Type B pancreatic cell (in vitro differentiated cells): ENCODE results near the gene ZC2HC1C. TPM values are rescaled to one million over a fixed set of nuclear protein-coding genes. Genes with fewer than 3 reads are reported as not detected.

ENCODE experiments used
- DNase-seq: peaks from one replicate; pipeline ENCODE4 v3.0.0; 2021; ENCODE audit warnings: mixed read lengths; ENCODE audit not compliant: unreplicated experiment; ENCODE audit errors: extremely low spot score
- H3K27ac Mint-ChIP-seq: 2 replicates; pipeline ENCODE4 v1.8.0; 2021; ENCODE audit warnings: mild to moderate bottlenecking, mixed read lengths
- H3K27me3 Mint-ChIP-seq: 2 replicates; pipeline ENCODE4 v1.8.0; 2021; ENCODE audit warnings: mixed read lengths
- H3K36me3 Mint-ChIP-seq: 2 replicates; pipeline ENCODE4 v1.8.0; 2021; ENCODE audit warnings: mixed read lengths
- H3K4me1 Mint-ChIP-seq: one replicate; pipeline ENCODE4 v1.8.0; 2021; ENCODE audit warnings: mixed read lengths; ENCODE audit not compliant: unreplicated experiment
- H3K4me3 Mint-ChIP-seq: 2 replicates; pipeline ENCODE4 v1.8.0; 2021; ENCODE audit warnings: mild to moderate bottlenecking, mixed read lengths
- H3K9me3 Mint-ChIP-seq: 2 replicates; pipeline ENCODE4 v1.8.0; 2021; ENCODE audit warnings: mixed read lengths
- total RNA-seq: library from RNA; stranded (reverse); gene quantifications from 2 replicates; pipeline ENCODE4 v1.2.1, GENCODE V29; 2021; ENCODE audit warnings: low replicate concordance
- TF ChIP-seq, protein P1 (sequence below): fragments of 200-600 bp; sonication (generic); conservative IDR thresholded peaks from 2 replicates; pipeline ENCODE4 v1.5.0; 2021; ENCODE audit warnings: antibody characterized with exemption, mild to moderate bottlenecking

The ZC2HC1C gene
- total RNA-seq, 1 donor from 2014 or later = 3.7 TPM

DNA sequence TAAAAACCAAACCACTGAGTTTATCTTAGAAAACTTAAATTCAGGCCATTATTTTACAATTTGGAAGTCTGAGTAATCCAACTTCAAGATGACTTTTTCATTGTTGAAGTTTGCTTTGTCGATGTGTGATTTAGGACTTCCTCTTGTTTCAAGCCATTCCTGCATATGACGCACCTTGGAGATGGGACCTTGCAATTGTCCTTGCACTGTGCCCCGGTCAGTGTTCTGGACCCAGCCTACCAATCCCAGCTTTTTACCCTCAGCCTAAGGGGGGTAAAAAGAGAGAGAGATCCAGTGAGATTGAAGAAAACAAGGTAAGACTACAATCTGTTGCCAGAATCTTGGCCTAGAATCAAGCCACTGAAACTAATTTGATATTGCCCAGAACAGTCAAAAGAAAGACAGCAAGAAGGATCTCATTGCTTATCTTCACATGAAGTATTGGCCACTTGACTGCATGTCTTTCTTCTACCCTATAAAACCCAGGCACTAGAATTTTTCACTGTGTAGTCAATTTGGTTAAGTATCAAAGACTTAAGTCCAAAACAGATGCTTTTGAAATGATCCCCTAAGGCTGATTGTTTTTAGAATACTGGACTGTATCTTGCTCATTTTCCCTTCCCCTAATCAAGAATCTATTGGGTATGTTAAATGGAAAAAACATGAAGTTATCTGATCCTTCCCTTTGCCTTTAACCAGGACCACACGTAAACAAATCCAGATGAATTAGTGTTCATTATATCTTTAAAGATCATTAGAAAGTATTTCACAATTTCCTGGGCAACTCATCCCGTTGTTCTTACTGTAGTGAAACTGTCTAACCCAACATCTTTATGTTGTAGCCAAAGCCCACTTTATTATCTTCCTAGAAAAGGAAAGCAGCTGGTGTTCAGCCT lies 15.8 kb upstream of the ZC2HC1C start:
- peaks cover 14% of the 10 kb centered on the region for H3K4me1 Mint-ChIP-seq
- TF ChIP-seq, protein P1, sequence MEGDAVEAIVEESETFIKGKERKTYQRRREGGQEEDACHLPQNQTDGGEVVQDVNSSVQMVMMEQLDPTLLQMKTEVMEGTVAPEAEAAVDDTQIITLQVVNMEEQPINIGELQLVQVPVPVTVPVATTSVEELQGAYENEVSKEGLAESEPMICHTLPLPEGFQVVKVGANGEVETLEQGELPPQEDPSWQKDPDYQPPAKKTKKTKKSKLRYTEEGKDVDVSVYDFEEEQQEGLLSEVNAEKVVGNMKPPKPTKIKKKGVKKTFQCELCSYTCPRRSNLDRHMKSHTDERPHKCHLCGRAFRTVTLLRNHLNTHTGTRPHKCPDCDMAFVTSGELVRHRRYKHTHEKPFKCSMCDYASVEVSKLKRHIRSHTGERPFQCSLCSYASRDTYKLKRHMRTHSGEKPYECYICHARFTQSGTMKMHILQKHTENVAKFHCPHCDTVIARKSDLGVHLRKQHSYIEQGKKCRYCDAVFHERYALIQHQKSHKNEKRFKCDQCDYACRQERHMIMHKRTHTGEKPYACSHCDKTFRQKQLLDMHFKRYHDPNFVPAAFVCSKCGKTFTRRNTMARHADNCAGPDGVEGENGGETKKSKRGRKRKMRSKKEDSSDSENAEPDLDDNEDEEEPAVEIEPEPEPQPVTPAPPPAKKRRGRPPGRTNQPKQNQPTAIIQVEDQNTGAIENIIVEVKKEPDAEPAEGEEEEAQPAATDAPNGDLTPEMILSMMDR = no peak
- DNase-seq = no peak
- peaks cover 36% of the 10 kb centered on the region for H3K36me3 Mint-ChIP-seq
- H3K27ac Mint-ChIP-seq = peak overlapping the region; percentile 16
- peaks cover 3% of the 10 kb centered on the region for H3K9me3 Mint-ChIP-seq
- H3K27me3 Mint-ChIP-seq = peaks cover 3% of the 10 kb centered on the region
- peak overlapping the region; percentile 7 for H3K4me3 Mint-ChIP-seq

- Mint-ChIP-seq H3K36me3 (peaks cover 33% of the 10 kb centered on the region), H3K4me3 (no peak overlapping the region), H3K9me3 (peaks cover 4% of the 10 kb centered on the region), H3K27me3 (peaks cover 3% of the 10 kb centered on the region), H3K27ac (no peak overlapping the region), H3K4me1 (peaks cover 14% of the 10 kb centered on the region)
- DNase-seq = no peak
- TF ChIP-seq, protein P1 = no peak
Measured at GRCh38 chr14:75054421-75054820, 15.0 kb upstream of the ZC2HC1C start.

GRCh38 chr14:75059642-75060041 lies 9.8 kb upstream of the ZC2HC1C start:
- H3K36me3 Mint-ChIP-seq = peaks cover 32% of the 10 kb centered on the region
- H3K4me3 Mint-ChIP-seq = peak overlapping the region; percentile 1
- peaks cover 20% of the 10 kb centered on the region for H3K4me1 Mint-ChIP-seq
- peaks cover 4% of the 10 kb centered on the region for H3K9me3 Mint-ChIP-seq
- no peaks in the 10 kb centered on the region for H3K27me3 Mint-ChIP-seq
- DNase-seq = no peak
- H3K27ac Mint-ChIP-seq = no peak overlapping the region
- TF ChIP-seq, protein P1 = no peak

- TF ChIP-seq, protein P1 = no peak
- peaks cover 20% of the 10 kb centered on the region for H3K4me1 Mint-ChIP-seq
- H3K36me3 Mint-ChIP-seq = peaks cover 30% of the 10 kb centered on the region
- H3K4me3 Mint-ChIP-seq = no peak overlapping the region
- no peak for DNase-seq
- no peaks in the 10 kb centered on the region for H3K27me3 Mint-ChIP-seq
- H3K9me3 Mint-ChIP-seq = peaks cover 4% of the 10 kb centered on the region
- no peak overlapping the region for H3K27ac Mint-ChIP-seq
Measured at GRCh38 chr14:75060420-75060819, 9.0 kb upstream of the ZC2HC1C start.

DNA sequence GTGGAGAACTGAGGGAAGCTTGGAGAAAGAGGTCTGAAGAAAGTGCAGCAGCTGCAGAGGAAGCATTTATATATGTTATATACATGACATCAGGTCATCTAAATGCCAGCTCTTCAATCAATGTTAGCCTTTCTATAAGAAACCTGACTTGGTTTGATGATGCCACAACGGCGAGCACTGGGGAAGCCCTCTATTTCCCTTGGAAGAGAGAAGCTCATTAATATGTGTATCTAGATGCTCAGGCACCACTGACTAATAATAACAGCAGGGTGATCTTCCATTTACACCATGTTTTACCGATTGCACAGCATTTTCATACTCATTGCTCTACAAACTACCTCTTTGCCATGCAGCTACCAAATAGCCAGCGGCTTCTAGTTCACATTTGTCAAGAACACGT lies 6.4 kb upstream of the ZC2HC1C start:
- DNase-seq = no peak
- Mint-ChIP-seq H3K9me3 (peaks cover 4% of the 10 kb centered on the region), H3K4me1 (peaks cover 20% of the 10 kb centered on the region), H3K27ac (peak overlapping the region; percentile 89), H3K4me3 (peak overlapping the region; percentile 99), H3K27me3 (no peaks in the 10 kb centered on the region), H3K36me3 (peaks cover 13% of the 10 kb centered on the region)
- TF ChIP-seq, protein P1 = no peak
